Measurements from ENCODE around the gene LTBP2. TPM values are rescaled to one million over a fixed set of nuclear protein-coding genes. Genes with fewer than 3 reads are reported as not detected.

Gene LTBP2
- total and polyA plus RNA-seq, 2 experiments from 2014 or later, result 7.6 to 8.6 TPM

- WGBS (ENCODE audit: low lambda C conversion rate, missing lambda C conversion rate), result 73% methylated on average over 15 of the region's 15 CpGs
- Histone ChIP-seq H3K9me3 (ENCODE audit: low read depth) (no peaks in the 10 kb centered on the region), H3K27me3 (no peaks in the 10 kb centered on the region), H3K4me1 (ENCODE audit: insufficient read depth) (peaks cover 37% of the 10 kb centered on the region), H3K4me2 (no peak overlapping the region), H3K36me3 (replicated peaks; ENCODE audit: insufficient read depth, low read depth) (no peaks in the 10 kb centered on the region), H2AFZ (no peak overlapping the region), H3K4me3 (no peak overlapping the region), H3K9me2 (replicated peaks; ENCODE audit: insufficient read depth) (no peaks in the 10 kb centered on the region), H4K20me1 (ENCODE audit: insufficient read depth, poor library complexity, severe bottlenecking) (no peaks in the 10 kb centered on the region), H3K27ac (no peak overlapping the region), H3K79me2 (no peaks in the 10 kb centered on the region)
- no peak for DNase-seq (ENCODE audit: low spot score)
- TF ChIP-seq EZH2 (IDR thresholded peaks at IDR 0.05; ENCODE audit: borderline replicate concordance), result no peak
- no peak for TF ChIP-seq CTCF (IDR thresholded peaks at IDR 0.05; ENCODE audit: poor library complexity)
- TF ChIP-seq EZH2phosphoT487 (IDR thresholded peaks at IDR 0.05; ENCODE audit: low read depth, severe bottlenecking, unreplicated experiment), result no peak
Observed at GRCh38 chr14:74566174-74567141, 45.6 kb downstream of the LTBP2 start.

GRCh38 chr14:74563586-74564159 is 48.4 kb downstream of the LTBP2 start:
- Histone ChIP-seq H3K4me3 (no peak overlapping the region), H3K4me1 (ENCODE audit: insufficient read depth) (peaks cover 17% of the 10 kb centered on the region), H3K9me2 (replicated peaks; ENCODE audit: insufficient read depth) (no peaks in the 10 kb centered on the region), H4K20me1 (ENCODE audit: insufficient read depth, poor library complexity, severe bottlenecking) (no peaks in the 10 kb centered on the region), H3K4me2 (peak overlapping the region; percentile 65), H2AFZ (no peak overlapping the region), H3K9me3 (ENCODE audit: low read depth) (no peaks in the 10 kb centered on the region), H3K27ac (peak overlapping the region; percentile 24), H3K79me2 (no peaks in the 10 kb centered on the region), H3K27me3 (no peaks in the 10 kb centered on the region), H3K36me3 (replicated peaks; ENCODE audit: insufficient read depth, low read depth) (no peaks in the 10 kb centered on the region)
- DNase-seq (ENCODE audit: low spot score), result no peak
- TF ChIP-seq EZH2phosphoT487 (IDR thresholded peaks at IDR 0.05; ENCODE audit: low read depth, severe bottlenecking, unreplicated experiment), result no peak
- TF ChIP-seq CTCF (IDR thresholded peaks at IDR 0.05; ENCODE audit: poor library complexity), result peak; percentile 19
- 51% methylated on average over 3 of the region's 3 CpGs for WGBS (ENCODE audit: low lambda C conversion rate, missing lambda C conversion rate)

GRCh38 chr14:74563233-74563585 is 48.8 kb downstream of the LTBP2 start:
- Histone ChIP-seq H3K4me1 (ENCODE audit: insufficient read depth) (peaks cover 17% of the 10 kb centered on the region), H3K27ac (peak overlapping the region; percentile 24), H4K20me1 (ENCODE audit: insufficient read depth, poor library complexity, severe bottlenecking) (no peaks in the 10 kb centered on the region), H3K4me3 (no peak overlapping the region), H2AFZ (no peak overlapping the region), H3K36me3 (replicated peaks; ENCODE audit: insufficient read depth, low read depth) (no peaks in the 10 kb centered on the region), H3K9me2 (replicated peaks; ENCODE audit: insufficient read depth) (no peaks in the 10 kb centered on the region), H3K79me2 (no peaks in the 10 kb centered on the region), H3K27me3 (no peaks in the 10 kb centered on the region), H3K4me2 (peak overlapping the region; percentile 65), H3K9me3 (ENCODE audit: low read depth) (no peaks in the 10 kb centered on the region)
- no peak for DNase-seq (ENCODE audit: low spot score)
- TF ChIP-seq EZH2 (IDR thresholded peaks at IDR 0.05; ENCODE audit: borderline replicate concordance), result no peak
- no peak for TF ChIP-seq CTCF (IDR thresholded peaks at IDR 0.05; ENCODE audit: poor library complexity)
- no peak for TF ChIP-seq EZH2phosphoT487 (IDR thresholded peaks at IDR 0.05; ENCODE audit: low read depth, severe bottlenecking, unreplicated experiment)
- 43% methylated on average over 5 of the region's 5 CpGs for WGBS (ENCODE audit: low lambda C conversion rate, missing lambda C conversion rate)

Measured in hepatocyte (in vitro differentiated cells).